Neuron (in vitro differentiated cells): ENCODE measurements around the gene LYST.

Experiments used
- H2AFZ ChIP-seq: one replicate; pipeline ENCODE4 v1.6.1; 2013; ENCODE audit warnings: low read depth, mild to moderate bottlenecking, inconsistent platforms, low read length, moderate library complexity
- H3K27me3 ChIP-seq: one replicate; pipeline ENCODE4 v1.6.1; 2013; ENCODE audit warnings: low read length; ENCODE audit not compliant: insufficient read depth
- H3K36me3 ChIP-seq: one replicate; pipeline ENCODE4 v1.6.1; 2013; ENCODE audit warnings: low read length; ENCODE audit not compliant: insufficient read depth
- H3K4me1 ChIP-seq: one replicate; pipeline ENCODE4 v1.6.1; 2013; ENCODE audit warnings: low read length; ENCODE audit not compliant: insufficient read depth
- H3K4me3 ChIP-seq: 2 replicates; pipeline ENCODE4 v1.5.1; 2013; ENCODE audit warnings: mild to moderate bottlenecking, low read length, moderate library complexity
- H3K9me3 ChIP-seq: one replicate; pipeline ENCODE4 v1.6.1; 2013; ENCODE audit warnings: low read length

The LYST gene

DNA sequence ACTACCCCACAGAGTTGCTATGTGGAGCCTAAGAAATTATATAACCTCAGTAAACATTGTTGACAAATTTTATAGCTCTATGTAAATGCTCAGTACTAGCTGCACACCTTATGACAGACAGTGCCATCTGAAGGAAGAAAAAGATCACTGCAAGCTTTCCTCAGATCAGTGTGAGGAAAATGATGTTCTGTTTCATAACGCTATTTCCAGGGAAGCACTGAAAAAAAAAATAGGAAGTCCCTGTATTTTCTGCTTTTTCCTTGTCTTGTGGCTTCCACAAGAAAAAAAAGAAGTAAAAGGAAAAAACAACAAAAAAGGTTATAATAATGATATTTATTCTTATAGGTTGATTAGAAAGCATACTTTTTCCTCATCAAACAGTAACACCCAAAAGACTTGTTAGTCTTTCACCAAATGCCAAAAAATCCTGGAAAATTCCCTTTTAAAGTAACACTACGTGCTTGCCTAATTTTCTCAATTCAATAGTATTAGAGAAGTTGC is 23.2 kb downstream of the LYST start:
- H3K36me3 ChIP-seq, result no peaks in the 10 kb centered on the region
- H3K27me3 ChIP-seq, result no peaks in the 10 kb centered on the region
- H3K4me3 ChIP-seq, result no peak overlapping the region
- H3K4me1 ChIP-seq, result no peaks in the 10 kb centered on the region
- no peaks in the 10 kb centered on the region for H3K9me3 ChIP-seq
- H2AFZ ChIP-seq, result no peak overlapping the region

DNA sequence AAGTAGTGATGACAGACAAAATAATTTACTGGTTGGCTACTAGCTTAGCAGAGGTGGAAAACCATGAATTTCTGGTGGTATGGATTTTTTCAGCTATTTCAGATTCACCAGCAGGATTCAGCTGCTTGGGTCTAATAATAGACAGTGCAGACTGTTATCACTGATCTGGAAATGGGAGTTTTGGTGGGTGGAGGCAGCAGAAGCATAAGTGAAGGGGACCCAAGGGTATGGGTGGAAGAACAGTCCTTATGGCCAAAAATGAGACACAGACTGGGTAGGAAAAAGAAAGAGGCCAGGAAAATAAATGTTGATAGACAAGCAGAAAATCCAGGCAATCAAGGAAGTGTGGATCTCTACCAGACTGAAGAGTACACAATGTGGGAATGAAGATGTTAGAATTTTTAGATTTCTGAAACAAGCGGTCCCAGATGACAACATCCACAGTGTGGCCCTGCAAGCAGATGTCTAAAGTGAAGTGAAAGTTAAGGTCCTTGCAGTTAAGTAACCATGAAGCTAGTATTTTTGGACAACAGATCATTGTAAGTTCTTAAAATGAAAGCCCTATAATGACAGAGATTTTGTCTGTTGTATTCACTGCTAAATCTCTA is 24.7 kb downstream of the LYST start:
- H3K36me3 ChIP-seq, result no peaks in the 10 kb centered on the region
- H2AFZ ChIP-seq, result no peak overlapping the region
- no peaks in the 10 kb centered on the region for H3K9me3 ChIP-seq
- H3K4me3 ChIP-seq, result no peak overlapping the region
- H3K4me1 ChIP-seq, result no peaks in the 10 kb centered on the region
- H3K27me3 ChIP-seq, result no peaks in the 10 kb centered on the region

DNA sequence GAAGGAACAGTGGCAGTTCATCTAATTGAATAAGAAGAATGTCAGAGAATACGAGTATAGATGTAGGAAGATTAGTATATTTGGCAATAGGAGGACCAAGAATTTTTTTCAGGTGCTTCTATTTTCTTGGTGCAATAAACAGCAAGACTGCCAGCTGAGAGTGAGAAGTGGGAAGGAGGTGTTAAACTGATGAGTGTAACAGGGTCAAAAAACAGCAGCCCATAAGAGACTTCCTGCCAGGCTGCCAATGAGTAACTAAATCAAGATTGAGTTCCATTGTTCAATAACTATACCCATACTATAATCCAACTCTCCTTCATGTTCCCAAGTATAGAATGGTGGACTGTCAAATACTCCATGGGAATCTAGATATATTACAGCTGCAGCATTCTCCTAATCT is 28.7 kb downstream of the LYST start:
- Histone ChIP-seq H3K4me3 (no peak overlapping the region), H3K36me3 (no peaks in the 10 kb centered on the region), H3K4me1 (no peaks in the 10 kb centered on the region), H2AFZ (no peak overlapping the region), H3K27me3 (no peaks in the 10 kb centered on the region), H3K9me3 (no peaks in the 10 kb centered on the region)

GRCh38 chr1:235835226-235835625 is 31.5 kb downstream of the LYST start:
- Histone ChIP-seq H3K27me3 (no peaks in the 10 kb centered on the region), H3K4me3 (no peak overlapping the region)

DNA sequence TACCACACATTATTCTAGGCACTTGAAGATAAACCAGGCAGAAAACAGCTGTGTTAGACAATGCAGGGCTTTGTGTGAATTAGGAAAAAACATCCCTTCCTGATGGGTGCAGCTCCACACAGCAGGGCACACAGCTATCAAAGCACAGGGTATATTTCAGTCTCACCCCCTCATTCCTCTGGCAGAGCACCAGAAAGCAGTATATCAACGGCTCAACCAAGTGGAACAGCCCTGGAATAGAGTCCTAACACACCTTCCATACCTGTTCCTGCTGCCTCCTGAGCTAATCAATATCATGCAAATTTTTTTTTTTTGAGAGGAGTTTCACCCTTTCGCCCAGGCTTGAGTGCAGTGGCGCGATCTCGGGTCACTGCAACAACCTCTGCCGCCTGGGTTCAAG is 32.1 kb downstream of the LYST start:
- no peak overlapping the region for H3K4me3 ChIP-seq
- no peaks in the 10 kb centered on the region for H3K9me3 ChIP-seq
- H3K27me3 ChIP-seq, result no peaks in the 10 kb centered on the region
- H3K36me3 ChIP-seq, result no peaks in the 10 kb centered on the region
- H2AFZ ChIP-seq, result no peak overlapping the region
- no peaks in the 10 kb centered on the region for H3K4me1 ChIP-seq

More at GRCh38 chr1:235835226-235835625, 31.5 kb downstream of the LYST start:
- Histone ChIP-seq H3K9me3 (no peaks in the 10 kb centered on the region), H3K36me3 (no peaks in the 10 kb centered on the region), H2AFZ (no peak overlapping the region), H3K4me1 (no peaks in the 10 kb centered on the region)

DNA sequence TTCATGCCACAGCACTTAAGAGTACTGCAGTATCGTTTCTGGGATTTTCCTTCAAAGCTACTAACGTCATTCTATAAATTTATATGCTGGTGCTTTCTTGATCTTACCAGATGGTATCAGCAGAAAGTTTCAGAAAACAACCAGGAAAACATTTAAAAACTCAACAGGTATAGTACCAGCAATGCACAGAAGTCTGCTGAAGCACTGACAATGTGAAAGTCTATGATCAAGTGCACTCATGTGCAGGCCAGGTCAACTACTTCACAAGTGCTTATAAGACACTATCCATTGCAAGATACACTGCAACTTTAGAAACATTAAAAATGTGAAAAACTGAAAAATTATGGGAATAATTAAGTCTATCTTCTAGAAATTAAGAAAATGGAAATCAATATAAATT is 34.7 kb downstream of the LYST start:
- no peaks in the 10 kb centered on the region for H3K9me3 ChIP-seq
- no peak overlapping the region for H2AFZ ChIP-seq
- no peak overlapping the region for H3K4me3 ChIP-seq
- H3K4me1 ChIP-seq, result no peaks in the 10 kb centered on the region
- H3K36me3 ChIP-seq, result no peaks in the 10 kb centered on the region
- H3K27me3 ChIP-seq, result no peaks in the 10 kb centered on the region

DNA sequence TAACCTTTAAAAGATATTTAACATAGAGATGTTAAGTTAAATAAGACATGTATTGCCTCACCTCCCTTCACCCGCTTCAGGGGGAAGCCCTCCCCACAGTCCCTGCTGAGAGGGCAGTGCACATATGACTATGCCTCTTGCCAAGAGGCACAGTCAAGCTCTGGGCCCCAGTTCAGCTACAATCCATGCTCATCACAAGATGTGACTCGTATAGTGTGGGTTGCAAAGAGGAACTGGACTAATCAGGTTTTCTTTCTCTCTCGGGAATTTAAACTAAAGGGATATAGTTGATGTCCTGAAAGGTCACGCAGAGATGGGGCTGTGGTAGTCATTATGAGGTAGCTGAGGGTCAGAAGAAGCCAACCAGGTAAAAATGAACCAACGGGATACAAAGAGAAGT is 35.6 kb downstream of the LYST start:
- H2AFZ ChIP-seq, result no peak overlapping the region
- H3K4me3 ChIP-seq, result no peak overlapping the region
- H3K9me3 ChIP-seq, result no peaks in the 10 kb centered on the region
- no peaks in the 10 kb centered on the region for H3K36me3 ChIP-seq
- no peaks in the 10 kb centered on the region for H3K27me3 ChIP-seq
- no peaks in the 10 kb centered on the region for H3K4me1 ChIP-seq

DNA sequence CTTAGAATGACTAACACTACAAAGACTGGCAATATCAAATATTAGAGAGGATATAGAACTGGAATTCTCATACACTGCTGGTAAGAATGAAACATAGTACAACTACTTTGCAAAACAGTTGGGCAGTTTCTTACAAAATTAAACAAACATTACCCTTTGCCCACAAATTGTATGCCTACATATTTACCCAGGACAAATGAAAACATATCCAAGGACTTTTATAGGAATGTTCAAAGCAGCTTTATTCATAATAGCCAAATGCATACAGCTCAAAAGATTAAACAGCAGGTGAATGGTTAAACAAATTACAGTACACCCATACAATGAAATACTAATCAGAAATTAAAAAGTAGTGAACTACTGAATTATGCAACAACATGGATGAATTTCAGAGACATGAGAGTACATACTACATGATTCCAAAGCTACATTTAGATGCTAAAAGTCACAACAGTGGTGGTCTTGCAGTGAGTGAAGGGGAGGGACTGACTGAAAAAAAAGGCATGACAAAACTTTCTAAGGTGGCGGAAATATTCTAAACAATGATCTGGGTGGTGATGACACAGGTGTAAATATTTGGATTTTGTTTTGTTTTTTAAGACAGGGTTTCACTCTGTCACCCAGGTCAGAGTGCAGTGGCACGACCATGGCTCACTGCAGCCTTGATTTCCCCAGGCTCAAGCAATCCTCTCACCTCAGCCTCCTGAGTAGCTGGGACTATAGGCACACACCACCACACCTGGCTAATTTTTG is 40.4 kb downstream of the LYST start:
- H3K36me3 ChIP-seq, result no peaks in the 10 kb centered on the region
- H3K4me1 ChIP-seq, result no peaks in the 10 kb centered on the region
- no peak overlapping the region for H2AFZ ChIP-seq
- H3K4me3 ChIP-seq, result no peak overlapping the region
- H3K27me3 ChIP-seq, result no peaks in the 10 kb centered on the region
- H3K9me3 ChIP-seq, result no peaks in the 10 kb centered on the region

DNA sequence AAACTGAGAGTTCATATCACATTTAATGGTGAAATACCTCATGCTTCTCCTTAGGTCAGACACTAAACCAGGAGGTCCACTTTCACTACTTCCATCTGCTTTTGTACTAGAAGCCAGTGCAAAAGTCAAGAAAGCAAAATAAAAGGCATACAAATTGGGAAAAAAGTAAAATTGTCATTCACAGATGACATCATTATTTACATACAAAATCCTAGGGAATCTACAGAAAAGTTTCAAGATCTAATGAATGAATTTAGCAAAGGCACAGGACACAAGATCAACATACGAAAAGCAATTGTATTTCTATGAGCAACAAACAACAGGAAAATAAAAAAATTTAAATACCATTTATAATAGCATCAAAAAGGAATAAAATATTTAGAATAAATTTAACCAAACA is 41.5 kb downstream of the LYST start:
- H3K4me1 ChIP-seq, result no peaks in the 10 kb centered on the region
- no peaks in the 10 kb centered on the region for H3K27me3 ChIP-seq
- H2AFZ ChIP-seq, result no peak overlapping the region
- H3K4me3 ChIP-seq, result no peak overlapping the region
- no peaks in the 10 kb centered on the region for H3K9me3 ChIP-seq
- no peaks in the 10 kb centered on the region for H3K36me3 ChIP-seq

GRCh38 chr1:235823684-235824083 is 43.0 kb downstream of the LYST start:
- Histone ChIP-seq H3K4me1 (no peaks in the 10 kb centered on the region), H3K4me3 (no peak overlapping the region), H3K27me3 (no peaks in the 10 kb centered on the region), H3K36me3 (no peaks in the 10 kb centered on the region), H3K9me3 (no peaks in the 10 kb centered on the region), H2AFZ (no peak overlapping the region)

- Histone ChIP-seq H3K4me3 (no peak overlapping the region), H3K36me3 (no peaks in the 10 kb centered on the region), H3K27me3 (no peaks in the 10 kb centered on the region), H3K4me1 (no peaks in the 10 kb centered on the region), H2AFZ (no peak overlapping the region), H3K9me3 (no peaks in the 10 kb centered on the region)
Measured at GRCh38 chr1:235822685-235823084, 44.0 kb downstream of the LYST start.

DNA sequence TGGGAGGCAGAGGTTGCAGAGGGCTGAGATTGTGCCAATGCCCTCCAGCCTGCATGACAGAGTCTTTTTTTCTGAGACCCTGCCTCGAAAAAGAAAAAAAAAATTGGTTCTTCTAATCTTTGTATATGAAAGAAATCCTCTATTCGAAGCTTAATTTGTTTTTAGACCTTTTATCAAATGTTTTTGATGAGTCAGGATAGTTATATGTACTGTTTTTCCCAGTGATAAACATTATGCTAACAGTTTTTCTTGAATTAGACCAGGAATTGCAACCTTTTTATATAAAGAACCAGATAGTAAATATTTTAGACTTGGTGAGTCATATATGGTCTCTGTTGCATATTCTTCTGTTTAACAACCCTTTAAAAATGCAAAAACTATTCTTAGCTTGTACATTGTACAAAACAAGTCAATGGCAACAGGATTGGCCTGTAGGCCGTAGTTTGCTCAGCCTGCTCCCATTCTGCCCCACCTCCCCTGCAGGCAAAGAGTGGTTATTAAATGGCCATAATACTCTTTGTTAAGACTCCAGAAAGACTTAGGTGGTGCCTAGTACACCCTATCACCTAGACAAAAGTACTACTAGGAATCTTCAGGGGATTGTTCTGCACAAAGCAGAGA is 45.2 kb downstream of the LYST start:
- Histone ChIP-seq H3K4me3 (no peak overlapping the region), H3K27me3 (no peaks in the 10 kb centered on the region), H3K9me3 (no peaks in the 10 kb centered on the region), H3K36me3 (no peaks in the 10 kb centered on the region), H2AFZ (no peak overlapping the region), H3K4me1 (no peaks in the 10 kb centered on the region)

DNA sequence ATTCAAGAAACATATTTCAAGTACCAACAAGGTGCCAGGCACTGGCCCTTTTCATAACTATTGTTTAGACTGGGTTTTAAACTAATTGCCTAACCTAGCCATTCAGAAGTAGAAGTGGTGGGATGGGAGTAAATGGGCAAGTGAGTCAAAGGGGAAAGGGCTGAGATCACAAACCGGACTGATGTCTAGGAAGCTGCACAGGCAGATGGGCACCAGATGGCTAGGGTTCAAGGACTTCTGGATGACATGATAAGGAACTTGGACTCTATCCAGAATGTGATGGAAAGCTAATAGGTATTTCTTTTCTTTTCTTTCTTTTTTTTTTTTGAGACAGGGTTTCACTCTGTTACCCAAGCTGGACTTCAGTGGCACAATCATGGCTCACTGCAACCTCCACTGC is 46.6 kb downstream of the LYST start:
- H3K9me3 ChIP-seq, result no peaks in the 10 kb centered on the region

More for the DNA sequence above, 46.6 kb downstream of the LYST start:
- no peak overlapping the region for H3K4me3 ChIP-seq
- no peaks in the 10 kb centered on the region for H3K36me3 ChIP-seq
- H3K27me3 ChIP-seq, result no peaks in the 10 kb centered on the region
- no peaks in the 10 kb centered on the region for H3K4me1 ChIP-seq
- no peak overlapping the region for H2AFZ ChIP-seq
